H9 (cell line): ENCODE measurements around the gene PRSS21. TPM values are rescaled to one million over a fixed set of nuclear protein-coding genes. Genes with fewer than 3 reads are reported as not detected.

Experiments used
- DNase-seq: peaks from one replicate; pipeline ENCODE4 v3.0.0-alpha.2; 2017
- H2AFZ ChIP-seq: one replicate; pipeline ENCODE4 v1.6.1; 2013; ENCODE audit warnings: mild to moderate bottlenecking, low read length, control low read depth, moderate library complexity
- H2AK5ac ChIP-seq: 2 replicates; pipeline ENCODE4 v1.6.1; 2013; ENCODE audit warnings: low read length, control low read depth, mixed read lengths; ENCODE audit not compliant: insufficient read length
- H2BK120ac ChIP-seq: one replicate; pipeline ENCODE4 v1.6.1; 2013; ENCODE audit warnings: low read depth, mild to moderate bottlenecking, low read length, control low read depth, inconsistent platforms; ENCODE audit not compliant: poor library complexity, severe bottlenecking
- H2BK12ac ChIP-seq: 2 replicates; pipeline ENCODE4 v1.6.1; 2013; ENCODE audit warnings: low read length, control low read depth, mixed read lengths, low read depth; ENCODE audit not compliant: insufficient read length
- H2BK15ac ChIP-seq: 2 replicates; pipeline ENCODE4 v1.6.1; 2013; ENCODE audit warnings: low read depth, low read length, control low read depth
- H2BK20ac ChIP-seq: one replicate; pipeline ENCODE4 v1.6.1; 2013; ENCODE audit warnings: low read depth, mild to moderate bottlenecking, low read length, control low read depth, inconsistent platforms; ENCODE audit not compliant: poor library complexity, severe bottlenecking
- H2BK5ac ChIP-seq: 2 replicates; pipeline ENCODE4 v1.6.1; 2013; ENCODE audit warnings: low read length, control low read depth, mixed read lengths; ENCODE audit not compliant: insufficient read length
- H3K14ac ChIP-seq: 2 replicates; pipeline ENCODE4 v1.6.1; 2013; ENCODE audit warnings: low read length, control low read depth; ENCODE audit not compliant: insufficient read depth
- H3K18ac ChIP-seq: 2 replicates; pipeline ENCODE4 v1.6.1; 2013; ENCODE audit warnings: low read depth, mild to moderate bottlenecking, mixed read lengths, low read length, control low read depth; ENCODE audit not compliant: insufficient read length
- H3K23ac ChIP-seq: 2 replicates; pipeline ENCODE4 v1.6.1; 2013; ENCODE audit warnings: low read length, control low read depth, mixed read lengths, low read depth; ENCODE audit not compliant: insufficient read length
- H3K23me2 ChIP-seq: 2 replicates; pipeline ENCODE4 v1.6.1; 2013; ENCODE audit warnings: low read depth, mild to moderate bottlenecking, mixed read lengths, low read length, control low read depth; ENCODE audit not compliant: insufficient read length, poor library complexity, severe bottlenecking
- H3K27ac ChIP-seq: 2 replicates; pipeline ENCODE4 v1.5.1; 2013; ENCODE audit warnings: low read length, control low read depth, mixed read lengths, low read depth; ENCODE audit not compliant: insufficient read length
- H3K27me3 ChIP-seq: 2 replicates; pipeline ENCODE4 v1.6.1; 2013; ENCODE audit warnings: low read length, control low read depth, inconsistent platforms; ENCODE audit not compliant: insufficient read depth
- H3K4ac ChIP-seq: 2 replicates; pipeline ENCODE4 v1.6.1; 2013; ENCODE audit warnings: low read depth, mild to moderate bottlenecking, control low read depth, inconsistent platforms, low read length, moderate library complexity
- H3K4me1 ChIP-seq: 2 replicates; pipeline ENCODE4 v1.6.1; 2013; ENCODE audit warnings: low read length, control low read depth, inconsistent platforms; ENCODE audit not compliant: insufficient read depth
- H3K4me2 ChIP-seq: 2 replicates; pipeline ENCODE4 v1.6.1; 2013; ENCODE audit warnings: low read length, control low read depth, mixed read lengths; ENCODE audit not compliant: insufficient read length, insufficient read depth
- H3K56ac ChIP-seq: 2 replicates; pipeline ENCODE4 v1.6.1; 2013; ENCODE audit warnings: low read depth, mild to moderate bottlenecking, mixed read lengths, low read length, control low read depth; ENCODE audit not compliant: insufficient read length
- H3K79me1 ChIP-seq: 2 replicates; pipeline ENCODE4 v1.6.1; 2013; ENCODE audit warnings: low read depth, mild to moderate bottlenecking, moderate library complexity, low read length, control low read depth, inconsistent platforms; ENCODE audit not compliant: insufficient read depth, poor library complexity, severe bottlenecking
- H3K79me2 ChIP-seq: 2 replicates; pipeline ENCODE4 v1.6.1; 2013; ENCODE audit warnings: low read length, control low read depth, inconsistent platforms; ENCODE audit not compliant: insufficient read depth
- H3K9ac ChIP-seq: 2 replicates; pipeline ENCODE4 v1.6.1; 2013; ENCODE audit warnings: low read length, control low read depth, mixed read lengths; ENCODE audit not compliant: insufficient read length; ENCODE audit errors: extremely low read depth
- H3K9me3 ChIP-seq: one replicate; pipeline ENCODE4 v1.6.1; 2013; ENCODE audit warnings: low read depth, low read length, inconsistent platforms; ENCODE audit not compliant: control insufficient read depth
- H3T11ph ChIP-seq: one replicate; pipeline ENCODE4 v1.6.1; 2013; ENCODE audit warnings: mild to moderate bottlenecking, low read length, control low read depth, inconsistent platforms
- H4K20me1 ChIP-seq: one replicate; pipeline ENCODE4 v1.6.1; 2013; ENCODE audit not compliant: control insufficient read depth, insufficient read length, insufficient read depth
- H4K5ac ChIP-seq: 2 replicates; pipeline ENCODE4 v1.6.1; 2013; ENCODE audit warnings: low read depth, mild to moderate bottlenecking, mixed read lengths, low read length, control low read depth; ENCODE audit not compliant: insufficient read length
- H4K8ac ChIP-seq: replicated peaks from 2 replicates; pipeline ENCODE4 v1.6.1; 2013; ENCODE audit warnings: low read length, control low read depth, mixed read lengths, low read depth; ENCODE audit not compliant: insufficient read length
- H4K91ac ChIP-seq: 2 replicates; pipeline ENCODE4 v1.6.1; 2013; ENCODE audit warnings: low read depth, mild to moderate bottlenecking, moderate library complexity, mixed read lengths, low read length, control low read depth; ENCODE audit not compliant: insufficient read length
- H3K27ac Mint-ChIP-seq, 3 experiments: 2 replicates in 2 of 3; 3 replicates in 1 of 3; pipeline ENCODE4 v1.8.0; 2020 to 2021; ENCODE audit warnings: mixed read lengths in 3 of 3, mild to moderate bottlenecking in 1 of 3, moderate library complexity in 1 of 3
- H3K27me3 Mint-ChIP-seq: 2 replicates; pipeline ENCODE4 v1.8.0; 2021; ENCODE audit warnings: low read depth, mild to moderate bottlenecking, moderate library complexity, mixed read lengths
- H3K36me3 Mint-ChIP-seq, 3 experiments: 2 replicates in 2 of 3; 3 replicates in 1 of 3; pipeline ENCODE4 v1.8.0; 2020 to 2021; ENCODE audit warnings: low read depth in 3 of 3, mixed read lengths in 3 of 3; ENCODE audit not compliant: insufficient read depth in 1 of 3
- H3K4me1 Mint-ChIP-seq, 2 experiments: 2 replicates each; pipeline ENCODE4 v1.8.0; 2020; ENCODE audit warnings: mixed read lengths in 2 of 2
- H3K4me3 Mint-ChIP-seq, 2 experiments: 2 replicates in 1 of 2; 3 replicates in 1 of 2; pipeline ENCODE4 v1.8.0; 2020 to 2021; ENCODE audit warnings: mild to moderate bottlenecking in 2 of 2, mixed read lengths in 2 of 2, moderate library complexity in 1 of 2
- H3K9me3 Mint-ChIP-seq, 2 experiments: 2 replicates in 1 of 2; 3 replicates in 1 of 2; pipeline ENCODE4 v1.8.0; 2020; ENCODE audit warnings: mild to moderate bottlenecking in 2 of 2, mixed read lengths in 2 of 2, moderate library complexity in 1 of 2
- CTCF ChIP-seq: fragments of 200-600 bp; sonication (generic); conservative IDR thresholded peaks from 3 replicates; pipeline ENCODE4 v1.8.0; 2021; ENCODE audit warnings: antibody characterized with exemption, mild to moderate bottlenecking
- WGBS: extraction: QIAGEN DNeasy Blood & Tissue Kit; methylation state at CpG from one replicate; pipeline ENCODE4 v1.1.7; 2013; ENCODE audit warnings: missing lambda C conversion rate, low lambda C conversion rate, mixed read lengths; ENCODE audit not compliant: insufficient read length; ENCODE audit errors: extremely low coverage; 5-methylcytosine and 5-hydroxymethylcytosine counted together
- total RNA-seq: library from RNA; stranded (reverse); gene quantifications from 2 replicates; pipeline ENCODE4 v1.2.1, GENCODE V29; 2021

Gene PRSS21
- total RNA-seq, 1 experiment from 2014 or later, result not detected

DNA sequence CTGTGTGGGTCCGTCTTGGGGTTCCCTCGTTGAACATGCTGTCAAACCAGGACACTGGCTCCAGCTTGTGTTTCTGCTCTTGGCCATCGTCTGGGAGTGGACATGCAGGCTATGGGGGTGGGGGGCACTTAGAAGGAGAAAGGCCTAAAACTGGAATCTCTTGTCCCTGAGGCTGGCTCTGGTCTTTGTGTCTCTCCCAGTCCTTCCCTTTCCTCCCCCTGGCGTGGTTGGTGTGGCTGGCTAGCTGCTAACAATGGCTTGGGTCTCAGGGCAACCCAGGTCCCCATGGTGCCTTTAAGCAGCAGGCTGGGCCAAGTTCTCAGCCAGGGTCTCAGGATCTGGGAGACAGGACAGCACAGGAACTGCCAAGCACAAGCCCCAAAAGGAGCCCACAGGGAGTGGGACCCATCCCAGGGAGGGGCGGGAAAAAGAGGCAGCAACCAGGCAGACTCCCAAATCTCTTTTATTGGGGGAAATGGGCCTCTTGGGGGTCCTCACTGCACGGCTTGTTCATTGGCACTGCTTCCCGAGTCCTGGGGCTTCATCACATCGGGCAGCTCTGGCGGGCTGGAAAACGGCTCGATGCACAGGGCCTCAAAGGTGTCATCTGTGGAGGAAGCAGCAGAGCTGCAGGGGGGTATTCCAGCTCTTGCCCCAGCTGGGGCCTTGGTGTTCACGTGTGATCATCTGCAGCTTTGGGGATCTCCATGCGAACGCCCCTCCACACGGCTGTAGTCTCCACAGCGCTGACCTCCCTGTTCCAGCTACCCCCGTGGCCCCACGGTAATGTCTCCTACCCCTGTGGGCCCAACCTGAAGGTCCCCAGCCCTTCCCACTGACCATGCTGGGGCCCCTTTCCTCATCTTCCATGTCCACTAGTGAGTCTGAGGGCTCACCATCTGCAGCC, 45.3 kb upstream of the PRSS21 start:
- peak; percentile 33 for DNase-seq

More for the DNA sequence above, 45.3 kb upstream of the PRSS21 start:
- H3K79me2 ChIP-seq, result peaks cover 9% of the 10 kb centered on the region; the same call in 1 of the 2 replicates
- H3K27me3 ChIP-seq, result no peaks in the 10 kb centered on the region
- WGBS, result no CpG with 5 or more reads among the region's 18 CpGs
- peaks cover 5% of the 10 kb centered on the region for H3K27me3 Mint-ChIP-seq
- H3K14ac ChIP-seq, result no peak overlapping the region
- H2BK15ac ChIP-seq, result no peak overlapping the region
- peaks cover 0 to 3% of the 10 kb centered on the region in 2 experiments; a peak in 3 of 5 replicates for H3K9me3 Mint-ChIP-seq
- no peak overlapping the region for H2AFZ ChIP-seq
- no peak overlapping the region for H2BK12ac ChIP-seq
- no peak overlapping the region for H3K23ac ChIP-seq
- no peak overlapping the region for H3K4me2 ChIP-seq
- H4K8ac ChIP-seq, result no peak overlapping the region
- H3K23me2 ChIP-seq, result peaks cover 5% of the 10 kb centered on the region
- H3K27ac ChIP-seq, result no peak overlapping the region
- H3K9ac ChIP-seq, result no peak overlapping the region
- no peak overlapping the region for H3K18ac ChIP-seq
- no peak overlapping the region for H2BK120ac ChIP-seq
- peaks cover 52 to 94% (median 83%) of the 10 kb centered on the region in 3 experiments for H3K36me3 Mint-ChIP-seq
- H2BK20ac ChIP-seq, result no peak overlapping the region
- no peak overlapping the region for H4K5ac ChIP-seq
- no peak overlapping the region for H2AK5ac ChIP-seq
- no peak overlapping the region for H4K91ac ChIP-seq
- H3K4me1 ChIP-seq, result no peaks in the 10 kb centered on the region
- no peak overlapping the region for H2BK5ac ChIP-seq
- no peak overlapping the region for H3K56ac ChIP-seq
- H3T11ph ChIP-seq, result no peak overlapping the region
- H3K9me3 ChIP-seq, result no peaks in the 10 kb centered on the region
- H3K27ac Mint-ChIP-seq, result peak overlapping the region in 2 of 3 experiments; percentile 32 to 87; a peak in 4 of 7 replicates
- no peak for TF ChIP-seq CTCF
- H3K4me3 Mint-ChIP-seq, result peak overlapping the region in 1 of 2 experiments; percentile 11; a peak in 1 of 5 replicates
- peaks cover 14 to 39% of the 10 kb centered on the region in 2 experiments for H3K4me1 Mint-ChIP-seq
- no peak overlapping the region for H3K4ac ChIP-seq
- H4K20me1 ChIP-seq, result no peaks in the 10 kb centered on the region
- H3K79me1 ChIP-seq, result peaks cover 13% of the 10 kb centered on the region
